ENCODE measurements around the gene GOLGA3. TPM values are rescaled to one million over a fixed set of nuclear protein-coding genes. Genes with fewer than 3 reads are reported as not detected.

GOLGA3 gene
- total and polyA plus RNA-seq, 9 of the 15 experiments (the other 6 are each of a cell fraction or from before 2014, with no cell fraction given) = 1.9 to 48.1 (median 18.4) TPM

- Histone ChIP-seq H3K27me3 (ENCODE audit: control insufficient read depth in 2 of 2, insufficient read depth in 2 of 2, low read length in 2 of 2) (no peaks in the 10 kb centered on the region), H3K36me3 (ENCODE audit: control insufficient read depth, insufficient read depth, low read length) (peaks cover 12% of the 10 kb centered on the region; the same call in 1 of the 3 replicates), H3K4me2 (ENCODE audit: insufficient read depth, low read length) (no peak overlapping the region), H3K27ac (ENCODE audit: extremely low read depth, low read depth, low read length) (peak overlapping the region; percentile 50), H3K4me3 (no peak overlapping the region), H3K79me2 (ENCODE audit: control insufficient read depth, insufficient read depth, low read length) (peaks cover 18% of the 10 kb centered on the region), H2AFZ (ENCODE audit: low read depth, low read length) (peak overlapping the region; percentile 49; the same call in 1 of the 2 replicates), H3K9me1 (ENCODE audit: control insufficient read depth, insufficient read depth, low read length) (no peaks in the 10 kb centered on the region), H4K20me1 (replicated peaks; ENCODE audit: control insufficient read depth, insufficient read depth, low read length) (peaks cover 8% of the 10 kb centered on the region), H3K9me3 (replicated peaks; ENCODE audit: control insufficient read depth, insufficient read depth, low read depth, low read length) (no peaks in the 10 kb centered on the region), H3K4me1 (replicated peaks in 1 of 2; ENCODE audit: control insufficient read depth in 2 of 2, insufficient read depth in 2 of 2, low read length in 2 of 2) (peaks cover 34 to 67% of the 10 kb centered on the region in 2 experiments), H3K9ac (ENCODE audit: insufficient read depth in 1 of 2, low read depth in 2 of 2, low read length in 2 of 2) (peak overlapping the region; percentile 37 to 81)
- no TSS peak for BruUV-seq (replicated peaks)
- ChIA-PET POLR2A (interaction anchor here (1.1 to 2.0 kb wide), 2 partner anchors 9 to 31 kb away, joined by 3 to 6 read pairs; no protein-coding TSS in a partner anchor), CTCF (ENCODE audit: low intra/inter-chr PET ratio) (no interaction called here)
- intact Hi-C loops (cut with micrococcal nuclease) = no loop called here
- DNase-seq (ENCODE audit: extremely low read depth in 1 of 4, low spot score in 3 of 4) = peak in 2 of 4 experiments; percentile 65 to 70
- WGBS (ENCODE audit: insufficient coverage, low coverage, missing lambda C conversion rate) = 31% methylated on average over 10 of the region's 11 CpGs
- peak; percentile 6 for FAIRE-seq
- ATAC-seq = peak; percentile 31
- in situ Hi-C loops (cut with MboI) = no loop called here
- TF ChIP-seq LARP7 (IDR thresholded peaks at IDR 0.05) = no peak
- TF ChIP-seq GATAD2B (IDR thresholded peaks at IDR 0.05; ENCODE audit: borderline replicate concordance) = no peak
- TF ChIP-seq ZFX (CRISPR knock-in tag; IDR thresholded peaks at IDR 0.05) = 0 out of 2 replicates have a peak, but pooled peaks have one; percentile 13
- no peak for TF ChIP-seq ZBTB33 (CRISPR knock-in tag; IDR thresholded peaks at IDR 0.05)
- no peak for TF ChIP-seq ZFP91 (CRISPR knock-in tag; IDR thresholded peaks at IDR 0.05)
- TF ChIP-seq, protein P1, sequence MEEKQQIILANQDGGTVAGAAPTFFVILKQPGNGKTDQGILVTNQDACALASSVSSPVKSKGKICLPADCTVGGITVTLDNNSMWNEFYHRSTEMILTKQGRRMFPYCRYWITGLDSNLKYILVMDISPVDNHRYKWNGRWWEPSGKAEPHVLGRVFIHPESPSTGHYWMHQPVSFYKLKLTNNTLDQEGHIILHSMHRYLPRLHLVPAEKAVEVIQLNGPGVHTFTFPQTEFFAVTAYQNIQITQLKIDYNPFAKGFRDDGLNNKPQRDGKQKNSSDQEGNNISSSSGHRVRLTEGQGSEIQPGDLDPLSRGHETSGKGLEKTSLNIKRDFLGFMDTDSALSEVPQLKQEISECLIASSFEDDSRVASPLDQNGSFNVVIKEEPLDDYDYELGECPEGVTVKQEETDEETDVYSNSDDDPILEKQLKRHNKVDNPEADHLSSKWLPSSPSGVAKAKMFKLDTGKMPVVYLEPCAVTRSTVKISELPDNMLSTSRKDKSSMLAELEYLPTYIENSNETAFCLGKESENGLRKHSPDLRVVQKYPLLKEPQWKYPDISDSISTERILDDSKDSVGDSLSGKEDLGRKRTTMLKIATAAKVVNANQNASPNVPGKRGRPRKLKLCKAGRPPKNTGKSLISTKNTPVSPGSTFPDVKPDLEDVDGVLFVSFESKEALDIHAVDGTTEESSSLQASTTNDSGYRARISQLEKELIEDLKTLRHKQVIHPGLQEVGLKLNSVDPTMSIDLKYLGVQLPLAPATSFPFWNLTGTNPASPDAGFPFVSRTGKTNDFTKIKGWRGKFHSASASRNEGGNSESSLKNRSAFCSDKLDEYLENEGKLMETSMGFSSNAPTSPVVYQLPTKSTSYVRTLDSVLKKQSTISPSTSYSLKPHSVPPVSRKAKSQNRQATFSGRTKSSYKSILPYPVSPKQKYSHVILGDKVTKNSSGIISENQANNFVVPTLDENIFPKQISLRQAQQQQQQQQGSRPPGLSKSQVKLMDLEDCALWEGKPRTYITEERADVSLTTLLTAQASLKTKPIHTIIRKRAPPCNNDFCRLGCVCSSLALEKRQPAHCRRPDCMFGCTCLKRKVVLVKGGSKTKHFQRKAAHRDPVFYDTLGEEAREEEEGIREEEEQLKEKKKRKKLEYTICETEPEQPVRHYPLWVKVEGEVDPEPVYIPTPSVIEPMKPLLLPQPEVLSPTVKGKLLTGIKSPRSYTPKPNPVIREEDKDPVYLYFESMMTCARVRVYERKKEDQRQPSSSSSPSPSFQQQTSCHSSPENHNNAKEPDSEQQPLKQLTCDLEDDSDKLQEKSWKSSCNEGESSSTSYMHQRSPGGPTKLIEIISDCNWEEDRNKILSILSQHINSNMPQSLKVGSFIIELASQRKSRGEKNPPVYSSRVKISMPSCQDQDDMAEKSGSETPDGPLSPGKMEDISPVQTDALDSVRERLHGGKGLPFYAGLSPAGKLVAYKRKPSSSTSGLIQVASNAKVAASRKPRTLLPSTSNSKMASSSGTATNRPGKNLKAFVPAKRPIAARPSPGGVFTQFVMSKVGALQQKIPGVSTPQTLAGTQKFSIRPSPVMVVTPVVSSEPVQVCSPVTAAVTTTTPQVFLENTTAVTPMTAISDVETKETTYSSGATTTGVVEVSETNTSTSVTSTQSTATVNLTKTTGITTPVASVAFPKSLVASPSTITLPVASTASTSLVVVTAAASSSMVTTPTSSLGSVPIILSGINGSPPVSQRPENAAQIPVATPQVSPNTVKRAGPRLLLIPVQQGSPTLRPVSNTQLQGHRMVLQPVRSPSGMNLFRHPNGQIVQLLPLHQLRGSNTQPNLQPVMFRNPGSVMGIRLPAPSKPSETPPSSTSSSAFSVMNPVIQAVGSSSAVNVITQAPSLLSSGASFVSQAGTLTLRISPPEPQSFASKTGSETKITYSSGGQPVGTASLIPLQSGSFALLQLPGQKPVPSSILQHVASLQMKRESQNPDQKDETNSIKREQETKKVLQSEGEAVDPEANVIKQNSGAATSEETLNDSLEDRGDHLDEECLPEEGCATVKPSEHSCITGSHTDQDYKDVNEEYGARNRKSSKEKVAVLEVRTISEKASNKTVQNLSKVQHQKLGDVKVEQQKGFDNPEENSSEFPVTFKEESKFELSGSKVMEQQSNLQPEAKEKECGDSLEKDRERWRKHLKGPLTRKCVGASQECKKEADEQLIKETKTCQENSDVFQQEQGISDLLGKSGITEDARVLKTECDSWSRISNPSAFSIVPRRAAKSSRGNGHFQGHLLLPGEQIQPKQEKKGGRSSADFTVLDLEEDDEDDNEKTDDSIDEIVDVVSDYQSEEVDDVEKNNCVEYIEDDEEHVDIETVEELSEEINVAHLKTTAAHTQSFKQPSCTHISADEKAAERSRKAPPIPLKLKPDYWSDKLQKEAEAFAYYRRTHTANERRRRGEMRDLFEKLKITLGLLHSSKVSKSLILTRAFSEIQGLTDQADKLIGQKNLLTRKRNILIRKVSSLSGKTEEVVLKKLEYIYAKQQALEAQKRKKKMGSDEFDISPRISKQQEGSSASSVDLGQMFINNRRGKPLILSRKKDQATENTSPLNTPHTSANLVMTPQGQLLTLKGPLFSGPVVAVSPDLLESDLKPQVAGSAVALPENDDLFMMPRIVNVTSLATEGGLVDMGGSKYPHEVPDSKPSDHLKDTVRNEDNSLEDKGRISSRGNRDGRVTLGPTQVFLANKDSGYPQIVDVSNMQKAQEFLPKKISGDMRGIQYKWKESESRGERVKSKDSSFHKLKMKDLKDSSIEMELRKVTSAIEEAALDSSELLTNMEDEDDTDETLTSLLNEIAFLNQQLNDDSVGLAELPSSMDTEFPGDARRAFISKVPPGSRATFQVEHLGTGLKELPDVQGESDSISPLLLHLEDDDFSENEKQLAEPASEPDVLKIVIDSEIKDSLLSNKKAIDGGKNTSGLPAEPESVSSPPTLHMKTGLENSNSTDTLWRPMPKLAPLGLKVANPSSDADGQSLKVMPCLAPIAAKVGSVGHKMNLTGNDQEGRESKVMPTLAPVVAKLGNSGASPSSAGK (IDR thresholded peaks at IDR 0.05) = 0 out of 2 replicates have a peak, but pooled peaks have one; percentile 17
- TF ChIP-seq IFI16 (CRISPR knock-in tag; IDR thresholded peaks at IDR 0.05) = no peak
These were observed 63.3 kb downstream of the GOLGA3 start for GRCh38 chr12:132765361-132765760.
